Liver (tissue), 3 donors: ENCODE measurements around the gene ZSCAN22.

ENCODE experiments used
- CTCF ChIP-seq: fragments of 150-350 bp; IDR thresholded peaks from 2 replicates; pipeline ENCODE4 v1.5.1; 2017; ENCODE audit warnings: improper control_type of control experiment, low read depth, low read length; ENCODE audit not compliant: missing input control
- GABPA ChIP-seq, 2 donors: IDR thresholded peaks in 1 of 2; conservative IDR thresholded peaks in 1 of 2; 2 replicates each; pipeline ENCODE4 v1.6.1; 2016; ENCODE audit warnings: antibody characterized with exemption in 2 of 2, mild to moderate bottlenecking in 1 of 2, moderate library complexity in 1 of 2
- TAF1 ChIP-seq: conservative IDR thresholded peaks from 2 replicates; pipeline ENCODE4 v1.6.1; 2016; ENCODE audit warnings: antibody characterized with exemption, mild to moderate bottlenecking
- TF ChIP-seq, protein P1 (sequence below): IDR thresholded peaks from 2 replicates; pipeline ENCODE4 v1.6.1; 2016; ENCODE audit warnings: antibody characterized with exemption
- donor health status: healthy.
- donor health status: healthy.

DNA sequence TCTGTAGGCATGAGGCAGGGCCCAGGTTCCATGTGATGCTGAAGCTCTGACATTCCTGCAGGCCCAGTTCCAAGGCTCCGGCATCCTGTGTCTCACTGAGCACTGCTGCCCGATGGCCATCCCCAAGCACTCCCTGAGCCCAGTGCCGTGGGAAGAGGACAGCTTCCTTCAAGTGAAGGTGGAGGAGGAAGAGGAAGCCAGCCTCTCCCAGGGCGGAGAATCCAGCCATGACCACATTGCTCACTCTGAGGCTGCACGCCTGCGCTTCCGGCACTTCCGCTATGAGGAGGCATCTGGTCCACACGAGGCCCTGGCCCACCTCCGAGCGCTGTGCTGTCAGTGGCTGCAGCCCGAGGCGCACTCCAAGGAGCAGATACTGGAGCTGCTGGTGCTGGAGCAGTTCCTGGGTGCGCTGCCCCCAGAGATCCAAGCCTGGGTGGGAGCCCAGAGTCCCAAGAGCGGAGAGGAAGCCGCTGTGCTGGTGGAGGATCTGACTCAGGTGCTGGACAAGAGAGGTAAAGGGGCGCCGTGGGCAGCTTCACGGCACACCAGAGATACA is 8.0 kb downstream of the ZSCAN22 start:
- no peak for TF ChIP-seq CTCF
- TF ChIP-seq GABPA (IDR thresholded peaks at IDR 0.05 in 1 of 2, conservative IDR thresholded peaks at IDR 0.05 in 1 of 2), result no peak
- no peak for TF ChIP-seq TAF1
- TF ChIP-seq, protein P1, sequence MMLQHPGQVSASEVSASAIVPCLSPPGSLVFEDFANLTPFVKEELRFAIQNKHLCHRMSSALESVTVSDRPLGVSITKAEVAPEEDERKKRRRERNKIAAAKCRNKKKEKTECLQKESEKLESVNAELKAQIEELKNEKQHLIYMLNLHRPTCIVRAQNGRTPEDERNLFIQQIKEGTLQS, result no peak
